CD1c-positive myeloid dendritic cell (primary cell): Measurements from ENCODE around the gene MAD1L1.

ENCODE experiments used
- DNase-seq: peaks from one replicate; pipeline ENCODE4 v3.0.0-alpha.2; 2016; ENCODE audit errors: extremely low spot score

Gene MAD1L1

DNA sequence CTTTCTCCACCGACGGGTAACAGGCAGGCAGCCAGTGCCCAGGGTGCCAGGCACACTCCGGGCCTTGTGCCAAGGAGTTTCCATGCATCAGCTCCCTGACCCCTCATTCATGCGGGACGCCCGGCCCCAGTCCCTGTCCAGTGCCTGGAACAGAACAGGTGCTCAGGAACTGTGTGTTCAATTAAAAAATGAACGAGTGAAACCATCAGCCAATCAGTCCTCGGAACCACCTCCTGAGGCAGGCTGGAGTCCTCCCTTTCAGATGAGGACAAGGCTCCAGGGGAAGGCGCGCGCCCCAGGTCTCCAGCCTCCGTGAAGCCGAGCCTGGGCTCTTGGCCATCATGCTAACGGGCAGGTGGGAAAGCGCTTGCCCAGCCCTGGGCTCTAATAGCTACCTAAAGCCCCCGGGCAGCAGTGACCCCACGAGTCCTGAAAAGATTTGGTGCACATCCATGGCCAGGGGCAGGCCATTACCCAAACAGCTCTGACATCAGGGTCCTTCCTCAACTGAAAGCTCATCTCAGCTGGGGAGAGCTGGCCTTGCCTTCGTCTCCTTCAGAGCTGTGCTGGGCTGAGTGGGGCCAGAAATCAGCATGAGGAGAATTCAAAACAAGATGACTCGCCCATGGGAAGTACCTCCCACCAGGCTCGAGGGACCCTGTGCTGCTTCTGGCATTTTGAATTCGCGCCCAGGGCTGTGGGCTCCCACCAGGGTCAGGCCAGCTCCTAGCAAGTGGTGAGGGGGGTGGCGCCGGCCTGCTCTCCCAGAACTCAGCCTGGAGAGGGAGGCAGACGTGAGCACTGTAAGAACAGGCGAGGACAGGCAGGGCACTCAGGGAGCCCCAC, 200.5 kb downstream of the MAD1L1 start:
- DNase-seq: no peak

DNA sequence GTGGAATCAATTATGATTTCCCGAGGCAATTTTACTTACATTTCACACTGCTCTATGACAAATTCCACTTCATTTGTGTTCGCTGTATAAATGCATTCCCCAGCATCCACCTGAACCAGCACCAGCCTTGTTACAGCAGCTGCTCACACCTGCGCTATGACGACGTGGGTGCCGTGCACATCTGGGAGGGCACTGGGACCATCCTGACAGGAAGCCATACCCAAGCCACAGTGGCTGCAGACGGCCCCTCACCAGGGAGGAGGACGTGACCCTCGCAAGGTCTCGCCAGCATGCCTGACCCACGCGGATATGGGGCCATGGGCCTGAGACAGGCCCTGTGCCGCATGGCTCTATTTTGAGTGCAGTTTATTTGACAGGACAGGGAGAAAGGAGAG, 201.3 kb downstream of the MAD1L1 start:
- no peak for DNase-seq

DNA sequence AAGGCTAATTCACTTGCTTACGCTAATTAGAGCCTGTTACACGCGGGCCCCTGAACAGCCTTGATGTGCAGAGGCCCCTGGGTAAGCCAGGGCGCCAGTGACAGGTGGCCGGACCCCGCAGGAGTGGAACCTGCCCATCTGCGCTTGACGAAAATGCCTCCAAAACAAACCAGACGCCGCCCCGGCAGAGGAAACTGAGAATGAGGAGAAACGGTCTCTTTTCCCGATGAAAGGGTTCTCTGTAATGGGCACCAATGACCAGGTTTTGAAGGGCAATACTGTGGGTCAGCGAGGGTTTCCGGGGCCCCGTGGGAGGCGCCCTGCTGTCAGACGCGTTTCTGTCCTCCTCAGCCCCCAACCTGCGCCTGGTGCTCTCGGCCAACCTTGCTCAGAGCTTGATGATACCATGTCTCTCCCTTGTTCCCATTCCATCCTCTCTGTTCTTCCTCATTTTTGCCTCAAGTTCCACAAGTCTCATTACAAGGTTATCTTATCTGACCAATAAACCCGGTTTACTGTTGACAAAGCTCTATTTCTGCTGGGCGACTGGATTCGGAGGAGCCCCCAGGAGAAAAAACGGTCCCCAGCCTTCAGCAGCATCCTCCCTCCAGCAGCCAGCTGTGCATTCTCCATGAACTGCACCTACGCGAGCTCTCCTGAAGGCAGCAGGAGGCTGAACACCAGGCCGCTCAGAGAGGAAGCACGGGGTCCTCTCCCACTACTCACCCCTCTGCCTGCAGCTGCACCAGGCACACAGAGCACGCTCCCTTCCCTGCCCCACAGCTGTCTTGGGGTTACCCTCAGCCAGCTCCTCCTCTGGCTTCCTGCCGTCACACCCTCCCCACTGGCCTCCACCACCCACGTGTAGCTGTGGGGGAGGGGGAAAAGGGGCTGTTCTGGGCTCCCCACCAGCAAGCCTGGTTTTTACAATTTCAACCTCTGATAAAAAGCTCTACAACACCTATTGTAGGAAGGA, 202.0 kb downstream of the MAD1L1 start:
- DNase-seq: no peak

- no peak for DNase-seq
Measured at GRCh38 chr7:2029936-2030335, 202.8 kb downstream of the MAD1L1 start.

DNA sequence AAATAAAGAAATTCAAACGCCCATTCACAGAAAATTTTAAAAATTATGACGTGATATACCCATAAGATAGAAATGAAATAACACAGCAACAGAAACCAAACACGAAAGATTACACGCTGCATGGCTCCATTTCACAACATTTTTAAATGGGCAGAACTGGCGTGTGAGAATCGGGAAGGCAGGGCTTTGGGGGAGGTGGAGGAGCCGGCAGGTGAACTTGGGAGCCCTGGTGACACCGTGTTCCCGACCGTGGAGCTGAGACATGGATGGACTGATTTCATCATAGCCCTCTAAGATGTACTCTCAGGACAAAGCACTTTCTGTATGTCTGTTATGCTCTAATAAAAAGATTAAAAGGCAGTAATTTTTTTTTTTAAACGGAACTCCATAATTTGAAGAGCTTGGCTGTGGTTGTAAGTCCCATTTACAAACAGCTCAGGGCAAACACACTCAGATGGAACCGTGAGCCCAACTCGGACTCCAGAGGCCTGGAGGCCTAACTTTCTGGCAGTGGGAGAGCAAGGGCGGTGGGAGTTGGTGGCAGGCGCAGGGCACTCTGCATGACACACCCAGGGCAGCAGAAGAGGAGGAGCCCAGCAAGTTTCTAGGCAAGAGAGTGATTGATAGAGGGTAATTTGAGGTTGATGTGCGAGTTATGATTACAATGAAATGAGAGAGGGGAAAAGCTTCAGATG, 203.4 kb downstream of the MAD1L1 start:
- no peak for DNase-seq

- no peak for DNase-seq
Measured at GRCh38 chr7:2028733-2029132, 204.0 kb downstream of the MAD1L1 start.

DNA sequence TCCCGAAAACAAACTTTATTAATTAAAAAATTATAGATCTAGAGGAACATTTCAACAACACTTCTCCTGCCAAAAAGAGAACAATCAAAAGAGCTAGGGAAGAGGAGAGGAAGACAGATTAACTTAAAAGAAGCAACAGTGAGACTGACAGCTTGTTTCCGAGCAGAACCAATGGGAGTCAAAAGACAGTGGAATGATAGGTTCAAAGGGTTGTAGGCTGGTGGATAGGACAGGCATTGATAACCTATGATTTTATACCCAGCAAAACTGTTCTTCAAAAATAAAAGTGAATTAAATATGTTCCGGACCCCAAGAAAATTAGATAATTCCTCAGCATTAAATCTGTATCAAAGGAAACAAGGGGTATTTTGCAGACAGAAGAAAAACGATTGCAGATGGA, 207.6 kb downstream of the MAD1L1 start:
- DNase-seq: no peak

DNA sequence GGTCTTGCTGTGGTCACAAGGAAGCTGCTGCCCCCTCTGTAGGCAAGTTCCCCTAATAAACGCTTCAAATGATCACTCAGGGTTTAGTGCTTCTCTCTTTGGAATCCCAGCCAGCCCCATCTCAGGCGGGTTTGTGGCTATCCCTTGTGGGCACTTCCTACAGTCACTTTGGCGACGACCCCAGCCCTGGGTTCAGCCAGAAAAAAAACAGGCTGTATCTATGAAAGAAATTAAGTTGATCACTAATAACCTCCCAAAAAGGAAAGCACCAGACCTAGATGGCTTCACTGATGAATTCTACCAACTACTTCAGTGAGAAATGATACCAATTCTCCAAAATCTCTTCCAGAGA, 208.2 kb downstream of the MAD1L1 start:
- no peak for DNase-seq

GRCh38 chr7:2023877-2024566, 208.7 kb downstream of the MAD1L1 start:
- DNase-seq: peak; percentile 76

DNA sequence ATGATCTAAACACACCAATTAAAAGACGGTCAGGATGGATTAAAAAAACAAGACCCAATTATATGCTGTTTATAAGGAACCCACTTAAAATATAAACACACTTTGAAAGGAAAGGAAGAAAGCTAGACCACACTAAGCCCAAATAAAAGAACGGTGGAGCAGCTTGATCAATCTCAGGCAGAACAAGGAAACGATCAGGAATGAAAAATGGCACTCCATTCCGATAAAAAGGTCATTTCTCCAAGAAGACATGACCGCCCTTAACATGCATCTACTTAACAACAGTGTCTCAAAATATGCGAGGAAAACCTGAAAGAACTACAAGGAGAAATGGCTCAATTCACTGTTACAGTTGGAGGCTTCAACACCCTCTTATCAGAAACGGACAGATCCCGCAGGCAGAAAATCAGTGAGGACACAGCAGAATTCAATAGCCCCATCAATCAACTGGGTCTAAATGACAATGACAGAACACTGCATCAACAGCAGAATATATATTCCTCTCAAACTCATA, 210.0 kb downstream of the MAD1L1 start:
- DNase-seq: no peak

- no peak for DNase-seq
Measured at GRCh38 chr7:2022021-2022409, 210.7 kb downstream of the MAD1L1 start.

- peak; percentile 95 for DNase-seq
Measured at GRCh38 chr7:2019711-2020511, 212.8 kb downstream of the MAD1L1 start.

DNA sequence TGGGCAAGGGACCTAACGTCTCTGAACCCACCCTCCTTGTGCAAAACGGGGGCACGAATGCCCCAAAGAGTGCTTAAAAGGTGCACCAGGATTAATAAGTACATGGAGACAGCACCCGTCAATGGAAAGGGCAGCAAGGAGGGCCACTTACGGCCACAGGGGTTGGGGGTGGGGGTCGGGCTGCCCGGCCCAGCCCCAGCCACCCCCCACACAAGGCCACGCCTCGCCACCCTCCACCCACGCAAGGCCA, 213.4 kb downstream of the MAD1L1 start:
- DNase-seq: no peak

- peak; percentile 91 for DNase-seq
Measured at GRCh38 chr7:2018569-2019460, 213.9 kb downstream of the MAD1L1 start.

DNA sequence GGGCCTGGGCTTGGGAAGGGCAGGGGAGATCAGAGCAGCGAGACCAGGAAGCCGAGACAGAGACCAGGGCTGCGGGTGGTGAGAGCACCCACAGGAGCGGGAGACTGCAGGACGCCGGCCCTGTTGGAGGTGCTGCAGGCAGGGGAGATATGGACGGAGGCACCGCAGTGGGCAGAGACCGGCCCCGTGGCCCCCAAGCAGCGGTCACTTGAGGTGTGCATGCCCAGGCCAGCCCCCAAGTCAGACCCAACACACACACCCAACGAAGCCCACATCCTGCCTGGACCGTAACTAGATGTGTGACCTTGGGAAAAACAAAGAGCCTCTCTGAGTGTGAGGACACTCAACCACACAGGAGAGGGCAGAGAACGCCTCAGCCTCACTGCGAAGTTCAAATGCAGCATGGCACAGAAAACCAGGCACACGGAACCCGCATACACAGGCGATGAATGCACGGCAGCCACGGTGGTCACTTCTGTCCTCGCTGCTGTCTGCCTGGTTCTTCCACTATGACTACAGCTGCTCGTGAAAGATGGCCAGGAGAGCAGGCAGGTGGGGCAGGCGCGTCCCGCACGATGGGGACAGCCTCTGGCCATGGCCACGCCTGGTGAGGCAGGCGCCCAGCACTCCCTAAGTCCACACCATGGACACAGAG, 214.7 kb downstream of the MAD1L1 start:
- no peak for DNase-seq

DNA sequence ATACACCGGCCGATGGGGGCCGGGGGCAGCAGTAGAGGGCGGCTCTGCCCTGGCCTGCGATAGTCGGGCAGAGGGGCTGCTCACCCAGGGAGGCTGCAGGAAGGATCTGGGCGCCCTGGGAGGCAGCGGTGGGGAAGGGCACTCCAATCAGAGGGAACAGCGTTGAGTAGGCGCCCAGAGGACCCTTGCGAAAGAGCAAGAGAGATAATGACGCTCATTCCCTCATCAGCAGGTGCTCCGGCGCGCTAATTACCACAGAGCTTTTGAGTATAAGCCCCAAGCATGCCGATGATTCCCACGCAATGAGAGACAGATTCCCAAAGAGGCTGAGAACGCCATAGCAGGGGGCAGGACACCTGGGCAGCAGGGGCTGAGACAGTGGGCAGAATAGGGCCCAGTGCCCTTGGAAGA, 215.3 kb downstream of the MAD1L1 start:
- DNase-seq: no peak

DNA sequence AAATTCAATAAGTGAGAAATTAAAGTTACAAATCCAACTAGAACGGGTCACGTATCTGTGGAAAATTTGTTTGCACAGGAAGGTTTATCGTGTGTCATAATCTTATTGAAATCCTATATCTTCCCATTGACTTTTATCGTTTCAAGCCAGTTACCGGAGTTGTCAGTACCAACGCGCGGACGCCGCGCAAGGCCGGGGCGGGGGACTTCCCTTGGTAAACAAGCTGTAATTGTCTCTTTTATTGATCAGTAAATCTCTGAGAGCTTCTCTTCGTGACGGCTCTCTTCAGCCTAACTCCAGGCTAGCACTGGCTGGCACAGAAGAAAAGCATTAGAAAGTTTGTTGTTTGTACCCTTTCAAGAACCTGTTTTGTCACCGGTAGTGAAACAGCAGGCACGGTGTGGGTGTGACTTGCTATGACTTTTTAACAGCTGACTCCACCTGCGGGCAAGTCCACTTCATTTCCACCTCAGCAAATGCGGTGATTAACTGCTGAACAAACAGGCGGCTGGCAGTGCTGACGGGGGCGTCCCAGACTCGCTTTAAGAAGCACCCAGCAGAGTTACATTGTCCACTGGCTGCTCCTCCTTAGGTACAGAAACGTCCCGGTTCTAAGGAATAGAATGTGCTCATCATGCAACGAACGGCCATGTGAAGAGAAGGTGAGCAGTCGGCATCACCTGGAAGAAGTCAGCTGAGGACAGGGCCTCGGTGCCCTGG, 215.8 kb downstream of the MAD1L1 start:
- DNase-seq: no peak

DNA sequence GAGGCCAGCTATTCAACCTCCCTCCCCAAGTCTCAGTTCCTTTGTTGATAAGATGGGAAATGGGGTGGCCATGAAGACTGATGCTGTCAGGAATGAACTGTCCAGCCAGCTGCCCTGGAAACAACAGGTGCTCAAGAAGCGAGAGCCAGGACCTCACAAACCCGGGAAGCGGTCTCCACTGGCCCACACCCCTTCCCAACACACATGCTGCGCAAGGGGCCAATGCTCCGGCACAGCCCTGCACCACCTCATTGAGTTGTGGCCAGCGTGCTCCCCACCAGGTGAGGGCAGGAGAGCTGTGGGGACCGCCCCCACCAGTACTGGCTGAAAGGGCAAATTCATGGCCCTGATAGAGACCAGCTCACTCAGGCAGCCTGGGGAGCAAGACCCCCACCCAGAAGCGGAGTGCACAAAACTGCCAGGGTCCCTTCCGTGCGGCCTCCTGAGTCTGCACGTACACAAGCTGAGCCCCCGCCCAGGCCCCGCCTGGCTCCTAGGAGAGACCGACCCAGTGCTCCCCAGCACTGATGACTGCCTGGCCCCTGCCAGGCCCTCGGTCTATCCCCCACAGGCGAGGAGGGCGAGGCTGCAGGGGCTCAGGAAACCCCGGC, 216.6 kb downstream of the MAD1L1 start:
- no peak for DNase-seq
